Measurements from ENCODE around the gene RASGRF1.

RASGRF1 gene

GRCh38 chr15:78910271-78910670 is 180.3 kb downstream of the RASGRF1 start:
- Histone ChIP-seq H2AFZ (ENCODE audit: low read depth, low read length) (no peak overlapping the region), H3K14ac (ENCODE audit: low read length in 2 of 2) (no peak overlapping the region), H2AK5ac (ENCODE audit: low read length, severe bottlenecking) (no peak overlapping the region), H2BK5ac (ENCODE audit: low read depth, low read length, poor library complexity, severe bottlenecking) (no peak overlapping the region), H3K18ac (ENCODE audit: low read depth in 1 of 2, low read length in 2 of 2) (no peak overlapping the region), H3K4me3 (ENCODE audit: insufficient read depth in 1 of 2, low read depth in 1 of 2, low read length in 2 of 2) (no peak overlapping the region), H3K23ac (ENCODE audit: low read length in 2 of 2) (no peak overlapping the region), H2BK12ac (ENCODE audit: low read length in 2 of 2) (no peak overlapping the region), H3K79me1 (replicated peaks; ENCODE audit: low read length, poor library complexity, severe bottlenecking) (peaks cover 35% of the 10 kb centered on the region), H2BK15ac (ENCODE audit: low read depth, poor library complexity, severe bottlenecking) (no peak overlapping the region), H3K27me3 (ENCODE audit: control insufficient read depth in 1 of 2, insufficient read depth in 1 of 2, low read length in 2 of 2) (no peaks in the 10 kb centered on the region), H3K4me1 (ENCODE audit: control insufficient read depth, insufficient read depth, low read depth, low read length) (peaks cover 15% of the 10 kb centered on the region), H3K4me2 (ENCODE audit: low read length, poor library complexity, severe bottlenecking) (no peak overlapping the region), H4K91ac (ENCODE audit: low read length) (no peak overlapping the region), H3K36me3 (ENCODE audit: control insufficient read depth in 1 of 2, insufficient read depth in 2 of 2, low read depth in 1 of 2, low read length in 2 of 2) (peaks cover 51 to 77% of the 10 kb centered on the region in 2 experiments), H3K9ac (ENCODE audit: low read length) (no peak overlapping the region), H4K8ac (ENCODE audit: low read length) (no peak overlapping the region), H2BK120ac (ENCODE audit: low read depth, low read length) (no peak overlapping the region), H3K4ac (ENCODE audit: low read depth in 1 of 2, low read length in 2 of 2) (no peak overlapping the region), H3K9me3 (ENCODE audit: control insufficient read depth, low read length) (no peaks in the 10 kb centered on the region), H3K27ac (ENCODE audit: low read length, poor library complexity, severe bottlenecking) (no peak overlapping the region)
- WGBS: 96% methylated on average over 7 of the region's 7 CpGs
- no peak for DNase-seq
